LNCaP clone FGC (cell line): ENCODE results near the gene AGTPBP1.

Experiments used
- DNase-seq: peaks from one replicate; pipeline ENCODE4 v3.0.0-alpha.2; 2011; ENCODE audit warnings: low read depth
- H3K4me3 ChIP-seq: 2 replicates; pipeline ENCODE4 v1.5.1; 2011; ENCODE audit warnings: mild to moderate bottlenecking, low read depth, low read length, control low read depth
- CTCF ChIP-seq: IDR thresholded peaks from 2 replicates; pipeline ENCODE4 v1.5.1; 2012; ENCODE audit warnings: mild to moderate bottlenecking; ENCODE audit not compliant: control insufficient read depth, insufficient read depth; ENCODE audit errors: extremely low read depth

AGTPBP1 gene

GRCh38 chr9:85716031-85716877 is 25.5 kb downstream of the AGTPBP1 start:
- TF ChIP-seq CTCF = 0 out of 2 replicates have a peak, but pooled peaks have one; percentile 8
- H3K4me3 ChIP-seq = no peak overlapping the region
- DNase-seq = no peak

GRCh38 chr9:85715587-85715986 is 26.2 kb downstream of the AGTPBP1 start:
- no peak for DNase-seq
- no peak for TF ChIP-seq CTCF
- no peak overlapping the region for H3K4me3 ChIP-seq

- TF ChIP-seq CTCF = no peak
- H3K4me3 ChIP-seq = no peak overlapping the region
- no peak for DNase-seq
These were observed 27.9 kb downstream of the AGTPBP1 start for GRCh38 chr9:85713897-85714296.

GRCh38 chr9:85704744-85705143 is 37.0 kb downstream of the AGTPBP1 start:
- no peak for DNase-seq
- H3K4me3 ChIP-seq = no peak overlapping the region
- TF ChIP-seq CTCF = no peak

GRCh38 chr9:85703398-85703797 is 38.4 kb downstream of the AGTPBP1 start:
- no peak overlapping the region for H3K4me3 ChIP-seq
- TF ChIP-seq CTCF = no peak
- DNase-seq = no peak

- no peak for TF ChIP-seq CTCF
- peak; percentile 1 for DNase-seq
- no peak overlapping the region for H3K4me3 ChIP-seq
These were observed 38.9 kb downstream of the AGTPBP1 start for GRCh38 chr9:85702726-85703289.

- DNase-seq = no peak
- TF ChIP-seq CTCF = no peak
- no peak overlapping the region for H3K4me3 ChIP-seq
These were observed 39.6 kb downstream of the AGTPBP1 start for GRCh38 chr9:85702191-85702590.
